Measurements from ENCODE around the gene DOCK1.
A peak's percentile ranks its signal among the peaks of the same experiment; 100 is the strongest.

Gene DOCK1

GRCh38 chr10:126917975-126918908 is 13.0 kb downstream of the DOCK1 start:
- TF ChIP-seq CTCF (IDR thresholded peaks at IDR 0.05): no peak
- Mint-ChIP-seq H3K27me3 (ENCODE audit: low read depth, poor library complexity) (peaks cover 6% of the 10 kb centered on the region), H3K27ac (peak overlapping the region; percentile 78), H3K9me3 (peaks cover 16% of the 10 kb centered on the region), H3K4me1 (peaks cover 31% of the 10 kb centered on the region), H3K36me3 (ENCODE audit: low read depth) (peaks cover 49% of the 10 kb centered on the region), H3K4me3 (no peak overlapping the region)
- DNase-seq: no peak

- Mint-ChIP-seq H3K4me1 (peaks cover 38% of the 10 kb centered on the region), H3K9me3 (peaks cover 12% of the 10 kb centered on the region), H3K27me3 (ENCODE audit: low read depth, poor library complexity) (peaks cover 6% of the 10 kb centered on the region), H3K4me3 (peak overlapping the region; percentile 21), H3K27ac (no peak overlapping the region), H3K36me3 (ENCODE audit: low read depth) (peaks cover 42% of the 10 kb centered on the region)
- TF ChIP-seq CTCF (IDR thresholded peaks at IDR 0.05): no peak
- DNase-seq: no peak
Observed at GRCh38 chr10:126919426-126919825, 14.2 kb downstream of the DOCK1 start.

- peaks cover 42% of the 10 kb centered on the region for H3K4me1 Mint-ChIP-seq
- H3K4me3 Mint-ChIP-seq: no peak overlapping the region
- H3K36me3 Mint-ChIP-seq (ENCODE audit: low read depth): peaks cover 32% of the 10 kb centered on the region
- TF ChIP-seq CTCF (IDR thresholded peaks at IDR 0.05): no peak
- H3K27me3 Mint-ChIP-seq (ENCODE audit: low read depth, poor library complexity): peaks cover 3% of the 10 kb centered on the region
- peak overlapping the region; percentile 85 for H3K27ac Mint-ChIP-seq
- DNase-seq: no peak
- H3K9me3 Mint-ChIP-seq: peaks cover 4% of the 10 kb centered on the region
Observed at GRCh38 chr10:126921162-126921561, 15.9 kb downstream of the DOCK1 start.

GRCh38 chr10:126921974-126922525 is 16.8 kb downstream of the DOCK1 start:
- peaks cover 41% of the 10 kb centered on the region for H3K36me3 Mint-ChIP-seq (ENCODE audit: low read depth)
- H3K9me3 Mint-ChIP-seq: peaks cover 4% of the 10 kb centered on the region
- no peaks in the 10 kb centered on the region for H3K27me3 Mint-ChIP-seq (ENCODE audit: low read depth, poor library complexity)
- peaks cover 41% of the 10 kb centered on the region for H3K4me1 Mint-ChIP-seq
- H3K27ac Mint-ChIP-seq: no peak overlapping the region
- TF ChIP-seq CTCF (IDR thresholded peaks at IDR 0.05): no peak
- no peak for DNase-seq
- no peak overlapping the region for H3K4me3 Mint-ChIP-seq

- no peak overlapping the region for H3K27ac Mint-ChIP-seq
- no peaks in the 10 kb centered on the region for H3K27me3 Mint-ChIP-seq (ENCODE audit: low read depth, poor library complexity)
- H3K4me1 Mint-ChIP-seq: peaks cover 23% of the 10 kb centered on the region
Observed at GRCh38 chr10:126924180-126924914, 19.1 kb downstream of the DOCK1 start.

More at GRCh38 chr10:126924180-126924914, 19.1 kb downstream of the DOCK1 start:
- H3K36me3 Mint-ChIP-seq (ENCODE audit: low read depth): peaks cover 59% of the 10 kb centered on the region
- no peak for DNase-seq
- H3K4me3 Mint-ChIP-seq: no peak overlapping the region
- no peak for TF ChIP-seq CTCF (IDR thresholded peaks at IDR 0.05)
- peaks cover 4% of the 10 kb centered on the region for H3K9me3 Mint-ChIP-seq

Measured in nephron progenitor cell (in vitro differentiated cells).